HEK293T (cell line): ENCODE data around the gene HHIPL1.
"Not testable (repeated sequence)": the region's sequence is repeated elsewhere in the genome, so short reads cannot be mapped to it uniquely, and the experiment has no call there.

Experiments
- CTCF ChIA-PET: fragments of 350-600 bp; formaldehyde crosslinking; extraction: SDS; loops from one replicate; lab custom pipeline; 2021; ENCODE audit warnings: antibody characterized with exemption, inconsistent platforms; lab: Yijun Ruan, JAX
- POLR2A ChIA-PET: fragments of 350-600 bp; formaldehyde crosslinking; extraction: SDS; loops from one replicate; lab custom pipeline; 2020; ENCODE audit warnings: antibody characterized with exemption, inconsistent platforms; lab: Yijun Ruan, JAX
- DNase-seq: peaks from one replicate; pipeline ENCODE4 v3.0.0; 2012; ENCODE audit warnings: mixed read lengths; ENCODE audit errors: extremely low spot score
- ARNT ChIP-seq: fragments of 450-650 bp; IDR thresholded peaks from 2 replicates; pipeline ENCODE4 v1.6.1; 2017; ENCODE audit warnings: mild to moderate bottlenecking
- BHLHE40 ChIP-seq: fragments of 450-650 bp; IDR thresholded peaks from 2 replicates; pipeline ENCODE4 v1.6.1; 2016; ENCODE audit warnings: mild to moderate bottlenecking, moderate library complexity, borderline replicate concordance
- CTBP1 ChIP-seq: fragments of 450-650 bp; IDR thresholded peaks from 2 replicates; pipeline ENCODE4 v1.6.1; 2016; ENCODE audit warnings: borderline replicate concordance
- ELF4 ChIP-seq: fragments of 450-650 bp; IDR thresholded peaks from 2 replicates; pipeline ENCODE4 v1.6.1; 2017; ENCODE audit warnings: antibody characterized with exemption
- FOXA1 ChIP-seq: fragments of 450-650 bp; IDR thresholded peaks from 2 replicates; pipeline ENCODE4 v1.6.1; 2016; ENCODE audit warnings: mild to moderate bottlenecking
- FOXK2 ChIP-seq: fragments of 450-650 bp; IDR thresholded peaks from 2 replicates; pipeline ENCODE4 v1.6.1; 2016; ENCODE audit warnings: mild to moderate bottlenecking
- FOXM1 ChIP-seq: fragments of 450-650 bp; IDR thresholded peaks from 2 replicates; pipeline ENCODE4 v1.6.1; 2017; ENCODE audit warnings: mild to moderate bottlenecking, borderline replicate concordance
- HDGF ChIP-seq: fragments of 450-650 bp; IDR thresholded peaks from 2 replicates; pipeline ENCODE4 v1.6.1; 2017; ENCODE audit warnings: antibody characterized with exemption, borderline replicate concordance
- L3MBTL2 ChIP-seq: fragments of 450-650 bp; conservative IDR thresholded peaks from 2 replicates; pipeline ENCODE4 v1.6.1; 2016; ENCODE audit warnings: mild to moderate bottlenecking
- LEF1 ChIP-seq: fragments of 450-650 bp; IDR thresholded peaks from 2 replicates; pipeline ENCODE4 v1.6.1; 2017; ENCODE audit warnings: mild to moderate bottlenecking, borderline replicate concordance
- NFRKB ChIP-seq: fragments of 450-650 bp; IDR thresholded peaks from 2 replicates; pipeline ENCODE4 v1.6.1; 2016; ENCODE audit warnings: mild to moderate bottlenecking, moderate library complexity
- SP1 ChIP-seq: fragments of 450-650 bp; IDR thresholded peaks from 2 replicates; pipeline ENCODE4 v1.6.1; 2017
- SUZ12 ChIP-seq: fragments of 450-650 bp; IDR thresholded peaks from 2 replicates; pipeline ENCODE4 v1.6.1; 2016; ENCODE audit warnings: mild to moderate bottlenecking
- TARDBP ChIP-seq: fragments of 450-650 bp; IDR thresholded peaks from 2 replicates; pipeline ENCODE4 v1.6.1; 2016
- ZNF384 ChIP-seq: fragments of 450-650 bp; IDR thresholded peaks from 2 replicates; pipeline ENCODE4 v1.6.1; 2016
- TF ChIP-seq, protein P1 (sequence below): fragments of 450-650 bp; IDR thresholded peaks from 2 replicates; pipeline ENCODE4 v1.6.1; 2016

HHIPL1 gene

GRCh38 chr14:99657645-99658155 lies 12.8 kb downstream of the HHIPL1 start:
- ChIA-PET CTCF (no interaction called here), POLR2A (interaction anchor here (2.2 kb wide), 1 partner anchor 26 kb away, joined by 8 read pairs; the partner anchor contains the start of gene CYP46A1)
- DNase-seq, result no peak
- no peak for TF ChIP-seq SP1
- TF ChIP-seq TARDBP, result no peak
- no peak for TF ChIP-seq CTBP1
- no peak for TF ChIP-seq FOXA1
- no peak for TF ChIP-seq BHLHE40
- TF ChIP-seq ARNT, result no peak

- DNase-seq, result no peak
- CTCF ChIA-PET, result no interaction called here
- POLR2A ChIA-PET, result interaction anchor here (0.6 to 2.2 kb wide), 3 partner anchors 11 to 186 kb away, joined by 3 to 8 read pairs (median 3); partner anchors contain the start of gene CYP46A1
- TF ChIP-seq ARNT (no peak), ZNF384 (no peak), NFRKB (no peak), CTBP1 (no peak), L3MBTL2 (no peak), TARDBP (no peak), FOXK2 (no peak), SUZ12 (no peak), BHLHE40 (no peak), FOXA1 (no peak), HDGF (no peak)
- TF ChIP-seq, protein P1, sequence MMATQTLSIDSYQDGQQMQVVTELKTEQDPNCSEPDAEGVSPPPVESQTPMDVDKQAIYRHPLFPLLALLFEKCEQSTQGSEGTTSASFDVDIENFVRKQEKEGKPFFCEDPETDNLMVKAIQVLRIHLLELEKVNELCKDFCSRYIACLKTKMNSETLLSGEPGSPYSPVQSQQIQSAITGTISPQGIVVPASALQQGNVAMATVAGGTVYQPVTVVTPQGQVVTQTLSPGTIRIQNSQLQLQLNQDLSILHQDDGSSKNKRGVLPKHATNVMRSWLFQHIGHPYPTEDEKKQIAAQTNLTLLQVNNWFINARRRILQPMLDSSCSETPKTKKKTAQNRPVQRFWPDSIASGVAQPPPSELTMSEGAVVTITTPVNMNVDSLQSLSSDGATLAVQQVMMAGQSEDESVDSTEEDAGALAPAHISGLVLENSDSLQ, result no peak
Measured at GRCh38 chr14:99658218-99658845, 13.4 kb downstream of the HHIPL1 start.

DNA sequence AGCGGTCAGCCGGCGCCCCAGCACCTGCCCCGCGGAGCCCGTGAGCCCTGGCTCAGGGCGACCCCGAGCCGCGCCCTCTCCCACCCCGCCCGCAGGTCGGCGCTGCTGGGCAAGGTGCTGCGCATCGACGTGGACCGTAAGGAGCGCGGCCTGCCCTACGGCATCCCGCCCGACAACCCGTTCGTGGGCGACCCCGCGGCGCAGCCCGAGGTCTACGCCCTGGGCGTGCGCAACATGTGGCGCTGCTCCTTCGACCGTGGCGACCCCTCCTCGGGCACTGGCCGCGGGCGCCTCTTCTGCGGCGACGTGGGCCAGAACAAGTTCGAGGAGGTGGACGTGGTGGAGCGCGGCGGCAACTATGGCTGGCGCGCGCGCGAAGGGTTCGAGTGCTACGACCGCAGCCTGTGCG lies 14.4 kb downstream of the HHIPL1 start:
- DNase-seq, result no peak
- no peak for TF ChIP-seq BHLHE40
- TF ChIP-seq CTBP1, result no peak
- TF ChIP-seq FOXM1, result no peak
- ChIA-PET CTCF (no interaction called here), POLR2A (interaction anchor here (2.2 kb wide), 1 partner anchor 25 kb away, joined by 8 read pairs; the partner anchor contains the start of gene CYP46A1)

DNA sequence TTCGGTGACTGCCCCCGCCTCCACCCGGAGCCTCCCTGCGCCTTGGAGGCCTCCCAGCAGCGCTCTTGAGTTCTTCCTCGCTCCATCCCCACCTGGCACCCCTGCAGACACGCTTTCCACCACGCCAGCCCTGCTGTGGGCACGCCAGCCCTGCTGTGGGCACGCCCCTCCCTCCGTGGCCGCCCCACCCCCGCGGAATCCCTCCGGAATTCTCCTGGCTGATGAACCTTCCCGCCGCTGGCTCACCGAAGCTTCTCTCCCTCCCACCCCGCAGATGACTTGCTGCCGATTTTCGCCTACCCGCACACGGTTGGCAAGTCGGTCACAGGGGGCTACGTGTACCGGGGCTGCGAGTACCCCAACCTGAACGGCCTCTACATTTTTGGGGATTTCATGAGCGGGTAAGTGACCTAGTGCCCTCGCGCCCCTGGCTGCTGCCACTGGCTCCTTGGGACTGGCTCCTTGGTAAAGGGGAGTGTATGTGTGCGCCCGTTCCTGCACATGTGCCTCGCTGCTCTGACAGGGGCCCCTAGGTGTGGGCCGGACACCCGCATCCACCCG lies 15.2 kb downstream of the HHIPL1 start:
- ChIA-PET CTCF (no interaction called here), POLR2A (no interaction called here)
- no peak for DNase-seq
- TF ChIP-seq LEF1 (no peak), SP1 (no peak), NFRKB (no peak), FOXK2 (no peak), L3MBTL2 (no peak), FOXA1 (no peak), ARNT (no peak), BHLHE40 (no peak), ELF4 (no peak), SUZ12 (no peak), CTBP1 (no peak)

GRCh38 chr14:99660794-99661193 lies 15.9 kb downstream of the HHIPL1 start:
- no peak for DNase-seq
- TF ChIP-seq ARNT (no peak), ELF4 (no peak), FOXK2 (no peak), NFRKB (no peak), LEF1 (no peak), L3MBTL2 (no peak), FOXA1 (no peak), SP1 (no peak)
- TF ChIP-seq, protein P1, result no peak
- ChIA-PET CTCF (interaction anchor here (0.6 kb wide), 1 partner anchor 17 kb away, joined by 3 read pairs; no protein-coding TSS in a partner anchor), POLR2A (no interaction called here)

- POLR2A ChIA-PET, DNase-seq: not testable (repeated sequence)
- CTCF ChIA-PET, result interaction anchor here (0.6 kb wide), 1 partner anchor 17 kb away, joined by 3 read pairs; no protein-coding TSS in a partner anchor
Measured at GRCh38 chr14:99661206-99661605, 16.3 kb downstream of the HHIPL1 start.

DNA sequence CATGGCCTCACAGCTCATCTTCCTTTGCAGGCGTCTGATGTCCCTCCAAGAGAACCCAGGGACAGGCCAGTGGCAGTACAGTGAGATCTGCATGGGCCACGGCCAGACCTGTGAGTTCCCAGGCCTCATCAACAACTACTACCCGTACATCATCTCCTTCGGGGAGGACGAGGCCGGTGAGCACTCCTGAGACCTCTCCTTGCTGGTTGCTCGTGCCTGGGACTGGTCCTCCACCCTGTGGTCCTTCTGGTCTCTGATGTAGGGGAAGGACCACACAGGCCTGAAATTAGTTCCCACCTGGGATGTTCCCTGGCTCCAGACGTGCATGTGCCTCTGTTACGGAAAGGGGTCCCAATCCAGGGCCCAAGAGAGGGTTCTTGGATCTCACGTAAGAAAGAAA lies 17.9 kb downstream of the HHIPL1 start:
- no peak for DNase-seq
- no peak for TF ChIP-seq CTBP1
- TF ChIP-seq TARDBP, result no peak
- TF ChIP-seq FOXM1, result no peak
- no peak for TF ChIP-seq SP1
- TF ChIP-seq ZNF384, result no peak
- ChIA-PET POLR2A (no interaction called here), CTCF (interaction anchor here (0.7 kb wide), 1 partner anchor 343 kb away, joined by 4 read pairs; no protein-coding TSS in a partner anchor)
